ENCODE results near the gene WWOX.

WWOX gene

DNA sequence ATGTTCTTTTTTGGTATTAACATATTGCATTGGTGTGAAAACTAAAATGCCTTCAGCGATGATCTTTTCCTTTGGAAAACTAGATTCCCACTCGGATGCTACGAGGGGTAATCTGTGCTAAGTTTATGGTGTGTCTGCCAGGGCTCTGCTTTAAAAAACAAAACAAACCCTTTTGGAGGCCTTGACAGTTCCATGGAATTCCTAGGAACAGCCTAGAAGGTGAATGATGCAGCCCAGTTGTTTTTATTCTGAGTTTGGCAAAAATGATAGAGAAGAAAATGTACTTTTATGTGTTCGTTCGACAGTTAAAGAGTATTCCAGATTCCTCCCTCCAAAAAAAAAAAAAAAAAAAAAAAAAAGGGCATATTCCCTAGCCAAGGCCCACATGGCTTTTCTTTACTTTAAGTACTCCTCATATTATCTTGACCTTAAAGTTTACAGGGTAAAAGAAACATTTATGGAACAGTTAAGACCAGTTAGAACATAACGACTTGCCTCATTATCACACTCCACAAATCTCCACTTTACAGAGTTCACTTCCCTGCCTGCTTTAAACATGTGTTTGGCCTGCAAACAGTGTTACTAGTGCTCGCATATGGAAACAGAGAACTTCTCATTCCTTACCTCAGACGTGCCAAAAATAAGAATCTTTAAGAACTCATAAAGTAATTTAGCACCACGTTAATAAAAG lies 159.1 kb downstream of the WWOX start:
- Histone ChIP-seq H3K36me3 (ENCODE audit: control insufficient read depth, insufficient read depth, low read length) (no peaks in the 10 kb centered on the region), H3K4me3 (replicated peaks; ENCODE audit: low read depth, low read length) (no peak overlapping the region), H3K27me3 (replicated peaks; ENCODE audit: control insufficient read depth, insufficient read depth, low read length) (no peaks in the 10 kb centered on the region)
- no peak for DNase-seq (ENCODE audit: extremely low read depth, insufficient read length)
- TF ChIP-seq, protein P1, sequence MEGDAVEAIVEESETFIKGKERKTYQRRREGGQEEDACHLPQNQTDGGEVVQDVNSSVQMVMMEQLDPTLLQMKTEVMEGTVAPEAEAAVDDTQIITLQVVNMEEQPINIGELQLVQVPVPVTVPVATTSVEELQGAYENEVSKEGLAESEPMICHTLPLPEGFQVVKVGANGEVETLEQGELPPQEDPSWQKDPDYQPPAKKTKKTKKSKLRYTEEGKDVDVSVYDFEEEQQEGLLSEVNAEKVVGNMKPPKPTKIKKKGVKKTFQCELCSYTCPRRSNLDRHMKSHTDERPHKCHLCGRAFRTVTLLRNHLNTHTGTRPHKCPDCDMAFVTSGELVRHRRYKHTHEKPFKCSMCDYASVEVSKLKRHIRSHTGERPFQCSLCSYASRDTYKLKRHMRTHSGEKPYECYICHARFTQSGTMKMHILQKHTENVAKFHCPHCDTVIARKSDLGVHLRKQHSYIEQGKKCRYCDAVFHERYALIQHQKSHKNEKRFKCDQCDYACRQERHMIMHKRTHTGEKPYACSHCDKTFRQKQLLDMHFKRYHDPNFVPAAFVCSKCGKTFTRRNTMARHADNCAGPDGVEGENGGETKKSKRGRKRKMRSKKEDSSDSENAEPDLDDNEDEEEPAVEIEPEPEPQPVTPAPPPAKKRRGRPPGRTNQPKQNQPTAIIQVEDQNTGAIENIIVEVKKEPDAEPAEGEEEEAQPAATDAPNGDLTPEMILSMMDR (IDR thresholded peaks at IDR 0.05; ENCODE audit: insufficient read depth, low read length, poor library complexity, severe bottlenecking), result no peak

DNA sequence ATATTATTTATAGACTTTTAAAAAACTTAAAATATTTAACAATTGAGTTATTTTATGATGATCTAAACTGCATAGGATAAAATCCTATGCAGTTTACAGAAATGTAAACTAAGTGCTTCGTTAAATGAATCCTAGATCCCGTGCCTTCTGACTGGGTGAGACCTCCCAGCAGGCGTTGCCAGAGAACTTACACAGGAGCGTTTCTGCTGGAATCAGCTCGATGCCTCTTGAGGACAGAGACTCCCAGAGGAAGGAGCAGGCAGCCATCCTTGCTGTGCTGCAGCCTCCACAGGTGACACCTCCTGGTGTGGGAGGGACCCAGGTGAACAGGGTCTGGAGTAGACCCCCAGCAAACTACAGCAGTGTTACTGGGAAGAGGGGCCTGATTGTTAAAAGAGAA lies 160.4 kb downstream of the WWOX start:
- Histone ChIP-seq H3K27me3 (replicated peaks; ENCODE audit: control insufficient read depth, insufficient read depth, low read length) (no peaks in the 10 kb centered on the region), H3K4me3 (replicated peaks; ENCODE audit: low read depth, low read length) (no peak overlapping the region), H3K36me3 (ENCODE audit: control insufficient read depth, insufficient read depth, low read length) (no peaks in the 10 kb centered on the region)
- TF ChIP-seq, protein P1 (IDR thresholded peaks at IDR 0.05; ENCODE audit: insufficient read depth, low read length, poor library complexity, severe bottlenecking), result no peak
- no peak for DNase-seq (ENCODE audit: extremely low read depth, insufficient read length)

DNA sequence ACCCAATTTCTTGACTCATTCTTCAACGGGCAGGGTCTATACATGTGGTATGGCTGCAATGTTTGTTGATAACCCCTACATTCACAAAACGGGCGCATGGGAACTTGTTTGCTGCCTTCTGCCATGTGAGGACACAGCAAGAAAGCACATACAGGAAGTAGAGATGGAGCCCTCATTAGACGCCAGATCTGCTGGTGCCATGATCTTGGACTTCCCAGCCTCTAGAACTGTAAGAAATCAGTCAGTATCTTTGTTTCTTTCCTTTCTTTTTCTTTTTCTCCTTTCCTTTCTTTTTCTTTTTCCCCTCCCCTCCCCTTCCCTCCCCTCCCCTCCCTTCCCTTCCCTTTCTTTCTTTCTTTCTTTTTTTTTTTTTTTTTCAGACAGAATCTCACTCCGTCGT lies 165.2 kb downstream of the WWOX start:
- no peaks in the 10 kb centered on the region for H3K36me3 ChIP-seq (ENCODE audit: control insufficient read depth, insufficient read depth, low read length)
- TF ChIP-seq, protein P1 (IDR thresholded peaks at IDR 0.05; ENCODE audit: insufficient read depth, low read length, poor library complexity, severe bottlenecking), result no peak
- no peak for DNase-seq (ENCODE audit: extremely low read depth, insufficient read length)
- no peak overlapping the region for H3K4me3 ChIP-seq (replicated peaks; ENCODE audit: low read depth, low read length)
- no peaks in the 10 kb centered on the region for H3K27me3 ChIP-seq (replicated peaks; ENCODE audit: control insufficient read depth, insufficient read depth, low read length)

DNA sequence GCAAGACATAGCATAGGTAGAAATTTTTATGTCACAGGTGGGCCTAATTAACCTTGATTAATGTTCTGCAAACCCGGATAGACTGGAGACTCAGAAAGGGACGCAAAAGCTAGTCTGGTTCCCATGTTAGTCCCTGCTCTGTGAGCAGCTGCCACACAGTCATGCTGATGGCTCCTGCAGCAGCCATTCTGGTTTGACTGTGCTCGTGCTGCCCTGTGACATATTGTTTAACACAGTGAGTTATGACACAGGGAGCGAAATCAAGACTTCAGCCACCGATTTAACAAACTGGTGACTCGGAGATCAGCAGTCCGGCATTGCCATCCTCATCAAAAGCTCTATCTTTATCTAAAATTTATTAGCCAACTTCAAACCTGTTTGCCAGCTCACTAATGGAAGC lies 169.8 kb downstream of the WWOX start:
- no peaks in the 10 kb centered on the region for H3K27me3 ChIP-seq (replicated peaks; ENCODE audit: control insufficient read depth, insufficient read depth, low read length)
- no peaks in the 10 kb centered on the region for H3K36me3 ChIP-seq (ENCODE audit: control insufficient read depth, insufficient read depth, low read length)
- DNase-seq (ENCODE audit: extremely low read depth, insufficient read length), result no peak
- H3K4me3 ChIP-seq (replicated peaks; ENCODE audit: low read depth, low read length), result no peak overlapping the region
- TF ChIP-seq, protein P1 (IDR thresholded peaks at IDR 0.05; ENCODE audit: insufficient read depth, low read length, poor library complexity, severe bottlenecking), result no peak

DNA sequence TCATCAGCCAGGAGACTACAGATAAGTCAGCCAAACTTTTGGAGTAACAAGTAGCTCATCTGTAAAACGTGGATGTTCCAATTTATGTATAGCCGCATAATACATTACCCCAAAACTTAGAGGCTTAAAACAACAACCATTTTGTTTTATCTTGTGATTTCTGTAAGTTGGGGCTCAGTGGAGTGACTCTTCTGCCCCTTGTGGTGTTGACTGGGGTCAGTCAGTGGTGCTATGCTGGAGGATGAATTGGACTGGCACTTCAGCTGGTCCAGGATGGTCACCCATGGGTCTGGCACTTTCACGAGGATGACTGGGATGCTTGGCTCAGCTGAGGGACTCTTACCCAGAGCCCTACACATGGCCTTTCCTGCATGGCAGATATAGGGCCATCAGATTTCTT lies 172.5 kb downstream of the WWOX start:
- TF ChIP-seq, protein P1 (IDR thresholded peaks at IDR 0.05; ENCODE audit: insufficient read depth, low read length, poor library complexity, severe bottlenecking), result no peak
- no peak for DNase-seq (ENCODE audit: extremely low read depth, insufficient read length)
- Histone ChIP-seq H3K36me3 (ENCODE audit: control insufficient read depth, insufficient read depth, low read length) (no peaks in the 10 kb centered on the region), H3K4me3 (replicated peaks; ENCODE audit: low read depth, low read length) (no peak overlapping the region), H3K27me3 (replicated peaks; ENCODE audit: control insufficient read depth, insufficient read depth, low read length) (no peaks in the 10 kb centered on the region)

DNA sequence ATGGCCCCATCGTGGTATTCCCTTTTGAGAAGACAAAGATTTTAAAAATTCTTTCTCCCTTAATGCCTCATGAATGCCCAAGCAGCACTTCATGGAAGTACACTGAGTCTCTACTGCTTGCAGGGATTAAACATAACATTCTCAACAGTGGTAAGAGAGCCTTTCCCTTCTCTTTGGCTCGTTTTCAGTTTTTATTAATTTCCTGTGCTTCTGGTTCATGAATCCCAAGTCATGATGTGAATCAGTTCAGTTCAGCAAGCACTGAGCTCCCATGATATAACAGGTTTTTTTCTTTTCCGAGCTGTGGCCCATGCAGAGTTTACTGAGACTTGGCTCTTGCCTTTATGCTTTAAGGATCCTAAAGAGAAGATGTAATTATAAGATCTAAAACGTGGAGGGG lies 175.3 kb downstream of the WWOX start:
- TF ChIP-seq, protein P1 (IDR thresholded peaks at IDR 0.05; ENCODE audit: insufficient read depth, low read length, poor library complexity, severe bottlenecking), result no peak
- Histone ChIP-seq H3K36me3 (ENCODE audit: control insufficient read depth, insufficient read depth, low read length) (no peaks in the 10 kb centered on the region), H3K4me3 (replicated peaks; ENCODE audit: low read depth, low read length) (no peak overlapping the region), H3K27me3 (replicated peaks; ENCODE audit: control insufficient read depth, insufficient read depth, low read length) (no peaks in the 10 kb centered on the region)
- no peak for DNase-seq (ENCODE audit: extremely low read depth, insufficient read length)
